Mucosa of descending colon (tissue), 3 donors: Measurements from ENCODE around the gene TBX15. TPM values are rescaled to one million over a fixed set of nuclear protein-coding genes. Genes with fewer than 3 reads are reported as not detected.

ENCODE experiments used
- ATAC-seq: fragments of 200-7000 bp; cut with Tn5 transposase; one replicate; pipeline ENCODE4 v1.9.1; 2020; ENCODE audit warnings: mild to moderate bottlenecking, moderate library complexity
- DNase-seq, 3 donors: peaks; one replicate each; pipeline ENCODE4 v3.0.0-alpha.2; 2020
- H3K36me3 ChIP-seq: fragments of 200-600 bp; one replicate; pipeline ENCODE4 v1.8.0; 2021; ENCODE audit warnings: low read depth, mild to moderate bottlenecking
- H3K4me1 ChIP-seq: fragments of 200-600 bp; one replicate; pipeline ENCODE4 v1.8.0; 2021; ENCODE audit warnings: low read depth, mild to moderate bottlenecking
- H3K4me3 ChIP-seq: fragments of 200-600 bp; one replicate; pipeline ENCODE4 v1.8.0; 2021; ENCODE audit warnings: mild to moderate bottlenecking
- H3K9me3 ChIP-seq: fragments of 200-600 bp; one replicate; pipeline ENCODE4 v1.8.0; 2021; ENCODE audit warnings: mild to moderate bottlenecking
- intact Hi-C, 2 donors: fragments of 100-400 bp; cut with DNase I in 1 of 2; cut with micrococcal nuclease in 1 of 2; formaldehyde crosslinking; loops; one replicate each; pipeline versions ENCODE4 v1.11.0 to v1.11.1; 2022; cut with DNase I, micrococcal nuclease
- total RNA-seq, 3 donors: library from RNA; stranded (reverse); fragmentation: NEBNext Ultra II Directional in 2 of 3; extraction: Animal tissue kit (Norgen Biotek cat#: 25700) in 2 of 3; gene quantifications; one replicate each; pipeline versions ENCODE4 v1.2.1 to v1.2.4, GENCODE V29; 2021 to 2023
- TF ChIP-seq, protein P1 (sequence below): fragments of 200-600 bp; IDR thresholded peaks from one replicate; pipeline ENCODE4 v1.8.0; 2022; ENCODE audit warnings: antibody characterized with exemption, mild to moderate bottlenecking
- donor health status: DM: no; HTN: no; CAD: no; lungs with moderate emphysema.
- donor health status: DM: no; HTN: no; CAD: no.
- donor health status: DM: no; HTN: yes; CAD: no.

TBX15 gene
- total RNA-seq, 3 donors from 2014 or later, result not detected

DNA sequence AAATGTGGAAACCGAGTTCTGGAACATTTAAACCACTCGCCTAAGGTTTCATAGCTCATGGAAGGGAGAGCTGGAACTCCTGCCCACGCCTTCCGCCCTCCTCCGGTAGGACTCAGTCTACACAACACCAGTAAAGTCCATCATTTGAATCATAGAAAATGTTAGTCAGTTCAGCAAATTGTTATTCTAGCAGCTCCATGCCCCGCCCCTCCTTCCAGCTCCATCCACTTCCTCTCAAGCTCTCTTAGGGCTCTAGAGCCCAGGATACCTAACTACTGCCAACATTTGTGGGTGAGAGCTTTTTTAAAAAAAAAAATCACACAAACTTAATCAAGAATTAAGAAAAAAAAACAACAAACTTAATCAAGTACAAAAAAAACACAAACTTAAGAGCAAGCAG is 121.8 kb downstream of the TBX15 start:
- Histone ChIP-seq H3K36me3 (no peaks in the 10 kb centered on the region), H3K4me3 (no peak overlapping the region), H3K4me1 (no peaks in the 10 kb centered on the region), H3K9me3 (no peaks in the 10 kb centered on the region)
- intact Hi-C loops, result no loop called here
- TF ChIP-seq, protein P1, sequence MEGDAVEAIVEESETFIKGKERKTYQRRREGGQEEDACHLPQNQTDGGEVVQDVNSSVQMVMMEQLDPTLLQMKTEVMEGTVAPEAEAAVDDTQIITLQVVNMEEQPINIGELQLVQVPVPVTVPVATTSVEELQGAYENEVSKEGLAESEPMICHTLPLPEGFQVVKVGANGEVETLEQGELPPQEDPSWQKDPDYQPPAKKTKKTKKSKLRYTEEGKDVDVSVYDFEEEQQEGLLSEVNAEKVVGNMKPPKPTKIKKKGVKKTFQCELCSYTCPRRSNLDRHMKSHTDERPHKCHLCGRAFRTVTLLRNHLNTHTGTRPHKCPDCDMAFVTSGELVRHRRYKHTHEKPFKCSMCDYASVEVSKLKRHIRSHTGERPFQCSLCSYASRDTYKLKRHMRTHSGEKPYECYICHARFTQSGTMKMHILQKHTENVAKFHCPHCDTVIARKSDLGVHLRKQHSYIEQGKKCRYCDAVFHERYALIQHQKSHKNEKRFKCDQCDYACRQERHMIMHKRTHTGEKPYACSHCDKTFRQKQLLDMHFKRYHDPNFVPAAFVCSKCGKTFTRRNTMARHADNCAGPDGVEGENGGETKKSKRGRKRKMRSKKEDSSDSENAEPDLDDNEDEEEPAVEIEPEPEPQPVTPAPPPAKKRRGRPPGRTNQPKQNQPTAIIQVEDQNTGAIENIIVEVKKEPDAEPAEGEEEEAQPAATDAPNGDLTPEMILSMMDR, result no peak
- no peak for ATAC-seq
- DNase-seq, result no peak

DNA sequence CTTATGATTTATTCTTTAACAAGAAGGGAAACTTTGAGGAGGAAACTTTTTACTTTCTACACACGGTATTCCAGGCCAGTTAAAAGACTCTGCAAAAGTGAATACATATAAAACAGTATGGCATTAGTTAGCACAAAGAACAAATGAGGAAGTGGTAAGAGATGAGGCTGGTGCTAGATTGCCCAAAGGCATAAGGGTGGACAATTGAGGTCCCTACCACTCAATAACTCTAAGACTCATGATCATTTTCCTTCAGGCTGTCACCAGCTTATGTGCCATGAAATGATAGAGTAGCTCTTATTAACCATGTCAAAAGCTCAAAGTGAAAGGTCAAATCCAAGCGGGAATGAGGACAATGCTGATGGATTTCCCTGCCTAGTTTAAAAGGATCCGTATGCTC is 124.5 kb downstream of the TBX15 start:
- no peaks in the 10 kb centered on the region for H3K4me1 ChIP-seq
- DNase-seq (no peak), ATAC-seq (no peak)

GRCh38 chr1:118862755-118863154 is 125.4 kb downstream of the TBX15 start:
- H3K4me3 ChIP-seq, result no peak overlapping the region
- no peaks in the 10 kb centered on the region for H3K36me3 ChIP-seq
- ATAC-seq (no peak), DNase-seq (no peak)
- H3K4me1 ChIP-seq, result no peaks in the 10 kb centered on the region
- no peaks in the 10 kb centered on the region for H3K9me3 ChIP-seq
- TF ChIP-seq, protein P1, result no peak
- intact Hi-C loops, result no loop called here

More for the DNA sequence above, 124.5 kb downstream of the TBX15 start:
- TF ChIP-seq, protein P1, result no peak
- intact Hi-C loops, result no loop called here
- no peak overlapping the region for H3K4me3 ChIP-seq
- H3K36me3 ChIP-seq, result no peaks in the 10 kb centered on the region
- H3K9me3 ChIP-seq, result no peaks in the 10 kb centered on the region

DNA sequence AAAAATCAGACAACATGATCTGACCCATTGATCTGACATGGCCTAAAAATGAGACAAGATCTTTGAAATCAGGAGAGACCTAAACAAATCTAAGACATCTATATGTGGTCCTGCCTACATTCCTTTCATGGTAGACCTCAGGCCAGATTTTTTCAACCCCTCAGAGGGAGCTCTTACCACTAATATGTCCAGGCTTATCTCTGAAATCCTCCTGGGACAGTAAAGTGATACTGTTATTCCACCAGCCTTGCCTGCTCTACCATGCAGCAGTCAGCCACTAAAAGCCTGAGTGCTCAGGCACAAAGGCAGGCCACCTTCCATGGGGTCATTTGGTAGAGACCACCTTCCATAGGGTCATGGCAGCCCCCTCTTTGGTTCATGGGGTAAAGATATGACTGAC is 126.9 kb downstream of the TBX15 start:
- Histone ChIP-seq H3K9me3 (no peaks in the 10 kb centered on the region), H3K4me3 (no peak overlapping the region), H3K4me1 (no peaks in the 10 kb centered on the region), H3K36me3 (no peaks in the 10 kb centered on the region)
- intact Hi-C loops, result no loop called here
- DNase-seq (no peak), ATAC-seq (no peak)
- TF ChIP-seq, protein P1, result no peak

DNA sequence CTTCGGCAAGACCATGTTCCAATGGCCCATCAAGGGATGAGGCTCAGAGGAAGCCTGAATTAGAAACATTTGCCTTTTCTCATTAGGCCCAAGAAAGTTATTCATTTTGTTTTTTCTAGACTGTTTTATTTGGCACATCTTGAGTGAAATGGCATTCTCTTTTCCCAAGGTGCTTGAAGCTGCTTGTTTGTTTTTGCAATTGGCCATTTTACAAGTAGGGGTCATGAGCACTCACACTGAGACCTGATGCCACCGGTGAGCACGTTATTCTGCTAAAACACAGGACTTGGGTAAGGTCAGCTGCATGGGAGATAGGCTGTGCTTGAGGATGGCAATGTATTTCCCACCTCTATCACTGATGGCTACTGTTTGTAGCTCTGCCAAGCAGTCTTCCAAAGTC is 128.1 kb downstream of the TBX15 start:
- intact Hi-C loops, result no loop called here
- no peak for ATAC-seq
- Histone ChIP-seq H3K4me3 (no peak overlapping the region), H3K36me3 (no peaks in the 10 kb centered on the region), H3K4me1 (no peaks in the 10 kb centered on the region), H3K9me3 (no peaks in the 10 kb centered on the region)
- TF ChIP-seq, protein P1, result no peak
- no peak for DNase-seq

DNA sequence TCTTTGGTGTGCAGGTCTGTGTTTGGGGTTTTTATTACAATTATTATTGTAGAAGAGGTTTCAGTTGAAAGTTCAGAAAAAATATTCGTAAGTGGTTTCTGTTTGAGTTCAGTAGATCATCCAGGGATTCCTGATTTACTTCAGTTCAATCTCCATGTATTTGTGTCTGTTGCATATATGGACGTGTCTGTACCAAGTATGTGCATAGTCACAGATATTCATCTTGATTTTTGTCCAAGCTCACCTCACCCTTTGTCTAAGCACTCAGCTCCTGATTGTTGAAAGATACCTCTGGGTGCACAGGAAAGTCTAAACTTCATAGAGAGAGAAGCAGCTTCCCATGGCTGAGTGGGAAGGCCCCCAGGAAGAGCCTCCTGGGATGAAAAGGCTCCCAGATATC is 141.7 kb downstream of the TBX15 start:
- TF ChIP-seq, protein P1, result no peak
- no peaks in the 10 kb centered on the region for H3K36me3 ChIP-seq
- DNase-seq (no peak), ATAC-seq (no peak)
- no peaks in the 10 kb centered on the region for H3K4me1 ChIP-seq
- no peak overlapping the region for H3K4me3 ChIP-seq
- intact Hi-C loops, result no loop called here
- no peaks in the 10 kb centered on the region for H3K9me3 ChIP-seq
